DOHH2 (cell line): ENCODE measurements around the gene RTL5.

Source experiments
- H3F3A ChIP-seq: fragments of 200-600 bp; sonication (generic), shearing (Covaris generic); 2 replicates; pipeline ENCODE4 v1.6.0; 2016; ENCODE audit warnings: antibody characterized with exemption, mild to moderate bottlenecking; ENCODE audit not compliant: control insufficient read depth, insufficient read depth
- H3K27ac ChIP-seq: fragments of 200-600 bp; sonication (generic); 2 replicates; pipeline ENCODE4 v1.5.1; 2014; ENCODE audit warnings: low read depth, mild to moderate bottlenecking, low read length, moderate library complexity
- H3K27me3 ChIP-seq: fragments of 200-600 bp; sonication (generic); 2 replicates; pipeline ENCODE4 v1.6.1; 2014; ENCODE audit warnings: mild to moderate bottlenecking, low read length, mixed read lengths; ENCODE audit not compliant: control insufficient read depth
- H3K36me3 ChIP-seq: fragments of 200-600 bp; sonication (generic); 2 replicates; pipeline ENCODE4 v1.6.1; 2014; ENCODE audit warnings: mild to moderate bottlenecking, low read length, moderate library complexity, mixed read lengths; ENCODE audit not compliant: control insufficient read depth
- H3K4me1 ChIP-seq: fragments of 200-600 bp; sonication (generic); 2 replicates; pipeline ENCODE4 v1.6.1; 2014; ENCODE audit warnings: mild to moderate bottlenecking, low read length, mixed read lengths; ENCODE audit not compliant: control insufficient read depth
- H3K4me2 ChIP-seq: fragments of 200-600 bp; sonication (generic); 2 replicates; pipeline ENCODE4 v1.6.0; 2014; ENCODE audit warnings: mild to moderate bottlenecking, low read length, moderate library complexity
- H3K4me3 ChIP-seq: fragments of 200-600 bp; sonication (generic); 2 replicates; pipeline ENCODE4 v1.5.1; 2014; ENCODE audit warnings: mild to moderate bottlenecking, low read length, mixed read lengths
- H3K79me2 ChIP-seq: fragments of 200-600 bp; sonication (generic); 2 replicates; pipeline ENCODE4 v1.6.1; 2014; ENCODE audit warnings: mild to moderate bottlenecking, low read length, mixed read lengths; ENCODE audit not compliant: control insufficient read depth
- H3K9me2 ChIP-seq: fragments of 200-600 bp; sonication (generic); replicated peaks from 2 replicates; pipeline ENCODE4 v1.6.1; 2014; ENCODE audit warnings: mild to moderate bottlenecking, low read length, mixed read lengths; ENCODE audit not compliant: control insufficient read depth
- H3K9me3 ChIP-seq: fragments of 200-600 bp; sonication (generic); 2 replicates; pipeline ENCODE4 v1.6.1; 2014; ENCODE audit warnings: antibody characterized with exemption, low read length, mixed read lengths; ENCODE audit not compliant: control insufficient read depth, insufficient read depth
- H4K20me1 ChIP-seq: fragments of 200-600 bp; sonication (generic); 2 replicates; pipeline ENCODE4 v1.6.0; 2014; ENCODE audit warnings: low read depth, mild to moderate bottlenecking, antibody characterized with exemption, low read length, moderate library complexity; ENCODE audit not compliant: control insufficient read depth, insufficient read depth
- CTCF ChIP-seq: fragments of 200-600 bp; sonication (generic); IDR thresholded peaks from one replicate; pipeline ENCODE4 v1.5.1; 2014; ENCODE audit warnings: antibody characterized with exemption, mild to moderate bottlenecking, low read depth, low read length; ENCODE audit not compliant: poor library complexity, severe bottlenecking
- EZH2phosphoT487 ChIP-seq: fragments of 200-600 bp; sonication (generic); IDR thresholded peaks from 2 replicates; pipeline ENCODE4 v1.6.1; 2017; ENCODE audit warnings: borderline replicate concordance, mild to moderate bottlenecking, antibody characterized with exemption, low read length, moderate library complexity, mixed read lengths

Gene RTL5

DNA sequence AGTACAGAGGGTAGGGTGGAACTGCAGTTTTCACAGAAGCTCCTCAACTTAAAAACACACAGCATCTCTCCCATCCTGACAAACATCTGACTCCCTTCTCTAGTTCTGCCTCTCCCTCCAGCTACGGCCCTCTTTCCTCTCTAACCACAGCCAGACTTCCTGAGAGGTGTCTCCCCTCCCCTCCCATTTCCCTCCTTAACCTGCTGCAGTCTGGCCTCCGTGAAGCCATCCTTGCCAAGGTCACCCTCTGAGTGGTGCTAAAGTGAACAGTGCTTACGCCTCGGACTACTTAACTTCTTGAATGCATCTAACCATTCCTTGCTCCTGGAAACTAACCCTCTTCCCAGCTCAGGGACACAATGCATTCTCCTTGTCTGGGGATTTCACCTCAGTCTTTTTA lies 53.3 kb downstream of the RTL5 start:
- H3F3A ChIP-seq, result no peaks in the 10 kb centered on the region
- TF ChIP-seq EZH2phosphoT487 (no peak), CTCF (no peak)
- no peak overlapping the region for H3K27ac ChIP-seq
- H3K4me3 ChIP-seq, result no peak overlapping the region
- H4K20me1 ChIP-seq, result no peaks in the 10 kb centered on the region
- no peaks in the 10 kb centered on the region for H3K79me2 ChIP-seq
- no peaks in the 10 kb centered on the region for H3K9me2 ChIP-seq
- H3K9me3 ChIP-seq, result no peaks in the 10 kb centered on the region
- H3K27me3 ChIP-seq, result no peaks in the 10 kb centered on the region
- H3K36me3 ChIP-seq, result no peaks in the 10 kb centered on the region
- no peak overlapping the region for H3K4me2 ChIP-seq
- H3K4me1 ChIP-seq, result no peaks in the 10 kb centered on the region
